Stimulated activated naive CD8-positive, alpha-beta T cell treated with anti-CD3 and anti-CD28 coated beads, Interleukin-15, amount 100 ng/mL, for 72 hours (primary cell): Measurements from ENCODE around the gene FMN2.
"Not testable (repeated sequence)": the region's sequence is repeated elsewhere in the genome, so short reads cannot be mapped to it uniquely, and the experiment has no call there.

Source experiments
- ATAC-seq: fragments of 150-1000 bp; cut with Tn5 transposase; 2 replicates; pipeline ENCODE4 v1.10.0; 2021; ENCODE audit warnings: mild to moderate bottlenecking, moderate library complexity
- DNase-seq, 2 donors: peaks; one replicate each; pipeline ENCODE4 v3.0.0; 2021 to 2022
- H3K27ac Mint-ChIP-seq, 2 donors: one replicate each; pipeline ENCODE4 v1.8.0; 2022; ENCODE audit warnings: mild to moderate bottlenecking in 2 of 2, mixed read lengths in 2 of 2, moderate library complexity in 2 of 2
- H3K27me3 Mint-ChIP-seq: one replicate; pipeline ENCODE4 v1.8.0; 2022; ENCODE audit warnings: mixed read lengths
- H3K4me1 Mint-ChIP-seq: one replicate; pipeline ENCODE4 v1.8.0; 2022; ENCODE audit warnings: mild to moderate bottlenecking, mixed read lengths
- H3K4me3 Mint-ChIP-seq, 2 donors: one replicate each; pipeline ENCODE4 v1.8.0; 2022; ENCODE audit warnings: mild to moderate bottlenecking in 2 of 2, mixed read lengths in 2 of 2, moderate library complexity in 1 of 2
- H3K9me3 Mint-ChIP-seq, 2 donors: one replicate each; pipeline ENCODE4 v1.8.0; 2022; ENCODE audit warnings: mixed read lengths in 2 of 2

FMN2 gene

GRCh38 chr1:240271081-240271480, 179.4 kb downstream of the FMN2 start:
- no peak overlapping the region for H3K4me3 Mint-ChIP-seq
- no peak for ATAC-seq
- no peaks in the 10 kb centered on the region for H3K4me1 Mint-ChIP-seq
- no peak for DNase-seq
- no peak overlapping the region for H3K27ac Mint-ChIP-seq
- H3K27me3 Mint-ChIP-seq, result no peaks in the 10 kb centered on the region
- peaks cover 16 to 19% of the 10 kb centered on the region in 2 donors for H3K9me3 Mint-ChIP-seq

GRCh38 chr1:240274569-240274968, 182.9 kb downstream of the FMN2 start:
- Mint-ChIP-seq H3K4me1 (no peaks in the 10 kb centered on the region), H3K27ac (no peak overlapping the region), H3K4me3 (no peak overlapping the region), H3K27me3 (no peaks in the 10 kb centered on the region), H3K9me3 (peaks cover 17 to 21% of the 10 kb centered on the region in 2 donors)
- DNase-seq, result no peak
- ATAC-seq, result no peak

GRCh38 chr1:240275219-240275618, 183.5 kb downstream of the FMN2 start:
- not testable (repeated sequence) for H3K27me3 Mint-ChIP-seq, DNase-seq, H3K27ac Mint-ChIP-seq, H3K4me3 Mint-ChIP-seq, ATAC-seq, H3K4me1 Mint-ChIP-seq
- H3K9me3 Mint-ChIP-seq, result peaks cover 17 to 21% of the 10 kb centered on the region in 2 donors

GRCh38 chr1:240278082-240278481, 186.4 kb downstream of the FMN2 start:
- Mint-ChIP-seq H3K27me3 (no peaks in the 10 kb centered on the region), H3K9me3 (peaks cover 17 to 21% of the 10 kb centered on the region in 2 donors), H3K4me1 (no peaks in the 10 kb centered on the region), H3K27ac (no peak overlapping the region), H3K4me3 (no peak overlapping the region)
- ATAC-seq, result no peak
- no peak for DNase-seq

GRCh38 chr1:240280560-240281322, 189.1 kb downstream of the FMN2 start:
- Mint-ChIP-seq H3K27ac (no peak overlapping the region), H3K9me3 (peaks cover 8 to 10% of the 10 kb centered on the region in 2 donors), H3K27me3 (no peaks in the 10 kb centered on the region), H3K4me3 (no peak overlapping the region), H3K4me1 (no peaks in the 10 kb centered on the region)
- ATAC-seq (no peak), DNase-seq (no peak)

GRCh38 chr1:240282061-240282830, 190.6 kb downstream of the FMN2 start:
- Mint-ChIP-seq H3K4me3 (no peak overlapping the region), H3K27me3 (no peaks in the 10 kb centered on the region), H3K4me1 (no peaks in the 10 kb centered on the region), H3K27ac (no peak overlapping the region), H3K9me3 (peaks cover 0 to 6% of the 10 kb centered on the region in 2 donors)
- no peak for ATAC-seq
- DNase-seq, result no peak

GRCh38 chr1:240284656-240285414, 193.2 kb downstream of the FMN2 start:
- no peak overlapping the region for H3K4me3 Mint-ChIP-seq
- no peaks in the 10 kb centered on the region for H3K4me1 Mint-ChIP-seq
- no peaks in the 10 kb centered on the region for H3K27me3 Mint-ChIP-seq
- ATAC-seq (no peak), DNase-seq (no peak)
- H3K27ac Mint-ChIP-seq, result no peak overlapping the region
- H3K9me3 Mint-ChIP-seq, result peaks cover 0 to 6% of the 10 kb centered on the region in 2 donors

- H3K4me1 Mint-ChIP-seq, result no peaks in the 10 kb centered on the region
- H3K27me3 Mint-ChIP-seq, result no peaks in the 10 kb centered on the region
- ATAC-seq (no peak), DNase-seq (no peak)
- H3K27ac Mint-ChIP-seq, result no peak overlapping the region
- peaks cover 0 to 6% of the 10 kb centered on the region in 2 donors for H3K9me3 Mint-ChIP-seq
- no peak overlapping the region for H3K4me3 Mint-ChIP-seq
Observed at GRCh38 chr1:240285540-240285939, 193.9 kb downstream of the FMN2 start.

- H3K9me3 Mint-ChIP-seq, result peaks cover 0 to 6% of the 10 kb centered on the region in 2 donors
- no peaks in the 10 kb centered on the region for H3K27me3 Mint-ChIP-seq
- H3K4me1 Mint-ChIP-seq, result no peaks in the 10 kb centered on the region
- ATAC-seq (no peak), DNase-seq (no peak)
- no peak overlapping the region for H3K27ac Mint-ChIP-seq
- no peak overlapping the region for H3K4me3 Mint-ChIP-seq
Observed at GRCh38 chr1:240287722-240288121, 196.0 kb downstream of the FMN2 start.

- Mint-ChIP-seq H3K4me1 (no peaks in the 10 kb centered on the region), H3K4me3 (no peak overlapping the region), H3K9me3 (peaks cover 0 to 16% of the 10 kb centered on the region in 2 donors), H3K27me3 (no peaks in the 10 kb centered on the region), H3K27ac (no peak overlapping the region)
- ATAC-seq, result no peak
- DNase-seq, result no peak
Observed at GRCh38 chr1:240293706-240294105, 202.0 kb downstream of the FMN2 start.

- Mint-ChIP-seq H3K27me3 (no peaks in the 10 kb centered on the region), H3K4me1 (no peaks in the 10 kb centered on the region), H3K9me3 (peaks cover 0 to 16% of the 10 kb centered on the region in 2 donors), H3K27ac (no peak overlapping the region), H3K4me3 (no peak overlapping the region)
- ATAC-seq, result no peak
- no peak for DNase-seq
Observed at GRCh38 chr1:240294566-240294965, 202.9 kb downstream of the FMN2 start.

GRCh38 chr1:240295811-240296210, 204.1 kb downstream of the FMN2 start:
- no peak overlapping the region for H3K4me3 Mint-ChIP-seq
- no peaks in the 10 kb centered on the region for H3K4me1 Mint-ChIP-seq
- H3K9me3 Mint-ChIP-seq, result peaks cover 4 to 16% of the 10 kb centered on the region in 2 donors
- no peak overlapping the region for H3K27ac Mint-ChIP-seq
- no peak for DNase-seq
- no peak for ATAC-seq
- no peaks in the 10 kb centered on the region for H3K27me3 Mint-ChIP-seq

GRCh38 chr1:240304466-240304865, 212.8 kb downstream of the FMN2 start:
- DNase-seq, result no peak
- no peaks in the 10 kb centered on the region for H3K4me1 Mint-ChIP-seq
- H3K27me3 Mint-ChIP-seq, result no peaks in the 10 kb centered on the region
- no peak for ATAC-seq
- H3K9me3 Mint-ChIP-seq, result peaks cover 0 to 22% of the 10 kb centered on the region in 2 donors
- H3K4me3 Mint-ChIP-seq, result no peak overlapping the region
- H3K27ac Mint-ChIP-seq, result no peak overlapping the region

- no peaks in the 10 kb centered on the region for H3K4me1 Mint-ChIP-seq
- H3K4me3 Mint-ChIP-seq, result no peak overlapping the region
- no peaks in the 10 kb centered on the region for H3K27me3 Mint-ChIP-seq
Observed at GRCh38 chr1:240306673-240307072, 215.0 kb downstream of the FMN2 start.

GRCh38 chr1:240308096-240308495, 216.4 kb downstream of the FMN2 start:
- Mint-ChIP-seq H3K27ac (no peak overlapping the region), H3K27me3 (no peaks in the 10 kb centered on the region), H3K4me3 (no peak overlapping the region), H3K4me1 (no peaks in the 10 kb centered on the region), H3K9me3 (peaks cover 0 to 16% of the 10 kb centered on the region in 2 donors)
- no peak for DNase-seq
- no peak for ATAC-seq

More at GRCh38 chr1:240306673-240307072, 215.0 kb downstream of the FMN2 start:
- H3K9me3 Mint-ChIP-seq, result peaks cover 0 to 18% of the 10 kb centered on the region in 2 donors
- ATAC-seq (no peak), DNase-seq (no peak)
- H3K27ac Mint-ChIP-seq, result no peak overlapping the region
